GM12874 (cell line): ENCODE data around the gene DPYSL4.

Experiments
- CTCF ChIP-seq: IDR thresholded peaks from 2 replicates; pipeline ENCODE4 v1.5.1; 2011; ENCODE audit warnings: low read depth, mild to moderate bottlenecking, control low read depth, low read length, moderate library complexity; ENCODE audit not compliant: insufficient read depth

Gene DPYSL4

GRCh38 chr10:132189016-132189415 is 2.3 kb downstream of the DPYSL4 start:
- TF ChIP-seq CTCF: no peak

- TF ChIP-seq CTCF: no peak
These were observed 3.2 kb downstream of the DPYSL4 start for GRCh38 chr10:132189810-132190422.

- no peak for TF ChIP-seq CTCF
These were observed 5.6 kb downstream of the DPYSL4 start for GRCh38 chr10:132192076-132192975.

- TF ChIP-seq CTCF: no peak
These were observed 6.4 kb downstream of the DPYSL4 start for GRCh38 chr10:132192991-132193665.

- no peak for TF ChIP-seq CTCF
These were observed 7.3 kb downstream of the DPYSL4 start for GRCh38 chr10:132193907-132194552.

- no peak for TF ChIP-seq CTCF
These were observed 8.0 kb downstream of the DPYSL4 start for GRCh38 chr10:132194726-132195125.
